PC-3 (cell line): ENCODE results near the gene SPATA33. TPM values are rescaled to one million over a fixed set of nuclear protein-coding genes. Genes with fewer than 3 reads are reported as not detected.

Experiments used
- ATAC-seq: fragments of 200-7000 bp; cut with Tn5 transposase; 2 replicates; pipeline ENCODE4 v1.9.1; 2020; ENCODE audit warnings: mild to moderate bottlenecking, moderate library complexity
- BruUV-seq: library from RNA; stranded (reverse); fragments of 400-500 nt; replicated peaks from 2 replicates; lab custom pipeline; 2021; lab: Mats Ljungman, UMichigan
- CTCF ChIA-PET: fragments of 300-600 bp; sonication (Branson Sonifier 250); formaldehyde crosslinking; loops from one replicate; lab custom pipeline; 2022; ENCODE audit warnings: antibody characterized with exemption; lab: Charles Lee
- POLR2A ChIA-PET: fragments of 300-600 bp; sonication (Branson Sonifier 250); formaldehyde crosslinking; loops from one replicate; lab custom pipeline; 2022; ENCODE audit warnings: antibody characterized with exemption; ENCODE audit not compliant: unreplicated experiment; lab: Charles Lee
- DNase-seq: peaks from one replicate; pipeline ENCODE4 v3.0.0-alpha.2; 2015
- H2AFZ ChIP-seq: fragments of 300-600 bp; sonication (generic); 2 replicates; pipeline ENCODE4 v1.6.0; 2016; ENCODE audit warnings: antibody characterized with exemption, low read length
- H3F3A ChIP-seq: fragments of 300-600 bp; sonication (generic); one replicate; pipeline ENCODE4 v1.6.0; 2017; ENCODE audit warnings: antibody characterized with exemption, low read length, control low read depth, mild to moderate bottlenecking; ENCODE audit not compliant: unreplicated experiment
- H3K27ac ChIP-seq: fragments of 300-600 bp; sonication (generic); 2 replicates; pipeline ENCODE4 v1.5.1; 2016; ENCODE audit warnings: mild to moderate bottlenecking, low read length
- H3K27me3 ChIP-seq: fragments of 300-600 bp; sonication (generic); 2 replicates; pipeline ENCODE4 v1.6.1; 2016; ENCODE audit warnings: low read length, mixed read lengths
- H3K36me3 ChIP-seq: fragments of 300-600 bp; sonication (generic); 2 replicates; pipeline ENCODE4 v1.6.1; 2016; ENCODE audit warnings: low read depth, mixed run types, low read length, mixed read lengths
- H3K4me1 ChIP-seq: fragments of 300-600 bp; sonication (generic); 2 replicates; pipeline ENCODE4 v1.5.1; 2016; ENCODE audit warnings: low read length; ENCODE audit not compliant: insufficient read depth
- H3K4me2 ChIP-seq: fragments of 300-600 bp; sonication (generic); 2 replicates; pipeline ENCODE4 v1.6.0; 2016; ENCODE audit warnings: low read length
- H3K4me3 ChIP-seq: fragments of 300-600 bp; sonication (generic); 2 replicates; pipeline ENCODE4 v1.5.1; 2016; ENCODE audit warnings: mild to moderate bottlenecking, low read length, mixed read lengths
- H3K79me2 ChIP-seq: fragments of 300-600 bp; sonication (generic); 2 replicates; pipeline ENCODE4 v1.6.1; 2017; ENCODE audit warnings: low read length, mixed read lengths
- H3K9ac ChIP-seq: fragments of 300-600 bp; sonication (generic); 2 replicates; pipeline ENCODE4 v1.6.0; 2016; ENCODE audit warnings: mild to moderate bottlenecking, low read length
- H3K9me2 ChIP-seq: fragments of 300-600 bp; sonication (generic); replicated peaks from 2 replicates; pipeline ENCODE4 v1.6.1; 2016; ENCODE audit warnings: mixed run types, low read length, mixed read lengths
- H3K9me3 ChIP-seq: fragments of 300-600 bp; sonication (generic); 2 replicates; pipeline ENCODE4 v1.6.1; 2016; ENCODE audit warnings: low read length, mixed read lengths
- H4K20me1 ChIP-seq: fragments of 300-600 bp; sonication (generic); 2 replicates; pipeline ENCODE4 v1.6.1; 2016; ENCODE audit warnings: low read length, mixed read lengths
- CTCF ChIP-seq: fragments of 300-600 bp; sonication (generic); conservative IDR thresholded peaks from 2 replicates; pipeline ENCODE4 v1.5.1; 2017; ENCODE audit warnings: antibody characterized with exemption, low read depth, mild to moderate bottlenecking, low read length
- EZH2 ChIP-seq: fragments of 300-600 bp; sonication (generic); IDR thresholded peaks from one replicate; pipeline ENCODE4 v1.6.1; 2017; ENCODE audit warnings: antibody characterized with exemption, mild to moderate bottlenecking, low read length; ENCODE audit not compliant: unreplicated experiment
- EZH2phosphoT487 ChIP-seq: fragments of 300-600 bp; sonication (generic); IDR thresholded peaks from 2 replicates; pipeline ENCODE4 v1.6.1; 2018; ENCODE audit warnings: mild to moderate bottlenecking, antibody characterized with exemption, low read length, borderline replicate concordance
- intact Hi-C: fragments of 100-400 bp; cut with micrococcal nuclease; formaldehyde crosslinking; loops from 2 replicates; pipeline ENCODE4 v1.9.0; 2023
- total RNA-seq: library from RNA; depleted of rRNA; stranded (reverse); fragments of >200 nt; gene quantifications from 2 replicates; pipeline ENCODE4 v1.2.3, GENCODE V29; 2014

SPATA33 gene
- total RNA-seq, 1 experiment from 2014 or later, result 7.9 TPM

DNA sequence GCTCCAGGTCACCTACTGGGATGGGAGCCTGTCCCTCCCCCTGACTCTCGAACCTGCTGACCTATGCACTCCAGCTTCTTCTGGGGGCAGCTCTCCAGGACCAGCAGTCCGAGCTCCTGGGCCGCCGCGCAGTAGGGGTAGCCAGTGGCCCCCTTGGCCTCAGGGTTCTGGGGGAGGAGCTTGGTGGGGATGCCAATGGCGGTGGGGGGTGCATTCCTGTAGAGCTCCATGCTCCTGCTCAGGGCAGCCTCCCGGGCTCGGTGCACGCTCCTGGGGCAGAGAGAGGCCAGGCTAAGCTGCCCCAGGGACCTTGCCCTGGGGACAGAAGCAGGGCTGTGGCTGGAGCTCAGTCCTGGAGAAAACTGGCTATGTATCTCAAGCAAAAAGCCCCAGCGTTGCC lies 51.5 kb downstream of the SPATA33 start:
- Histone ChIP-seq H3K4me2 (no peak overlapping the region), H3K27me3 (no peaks in the 10 kb centered on the region), H3K9me3 (no peaks in the 10 kb centered on the region), H3K36me3 (no peaks in the 10 kb centered on the region), H3K79me2 (peaks cover 19% of the 10 kb centered on the region), H2AFZ (no peak overlapping the region), H4K20me1 (no peaks in the 10 kb centered on the region), H3K4me3 (no peak overlapping the region), H3K9ac (no peak overlapping the region), H3K9me2 (no peaks in the 10 kb centered on the region), H3K4me1 (no peaks in the 10 kb centered on the region), H3F3A (no peaks in the 10 kb centered on the region), H3K27ac (no peak overlapping the region)
- BruUV-seq, result no TSS peak
- ChIA-PET CTCF (no interaction called here), POLR2A (interaction anchor here (0.6 kb wide), 1 partner anchor 38 kb away, joined by 5 read pairs; no protein-coding TSS in a partner anchor)
- no peak for DNase-seq
- intact Hi-C loops, result loop anchor here (10.0 kb wide), 1 partner anchor 106 kb away; the partner anchor contains the start of gene FANCA
- TF ChIP-seq EZH2phosphoT487 (no peak), CTCF (no peak), EZH2 (no peak)
- ATAC-seq, result no peak

- no TSS peak for BruUV-seq
Measured at GRCh38 chr16:89709716-89710432, 52.2 kb downstream of the SPATA33 start.

More at GRCh38 chr16:89709716-89710432, 52.2 kb downstream of the SPATA33 start:
- Histone ChIP-seq H3F3A (no peaks in the 10 kb centered on the region), H3K27ac (no peak overlapping the region), H3K9ac (no peak overlapping the region), H4K20me1 (no peaks in the 10 kb centered on the region), H3K4me3 (no peak overlapping the region), H3K4me2 (no peak overlapping the region), H3K36me3 (peaks cover 3% of the 10 kb centered on the region; the same call in 1 of the 2 replicates), H2AFZ (no peak overlapping the region), H3K4me1 (no peaks in the 10 kb centered on the region), H3K9me2 (no peaks in the 10 kb centered on the region), H3K9me3 (no peaks in the 10 kb centered on the region), H3K27me3 (no peaks in the 10 kb centered on the region), H3K79me2 (peaks cover 26% of the 10 kb centered on the region)
- TF ChIP-seq EZH2phosphoT487 (no peak), EZH2 (no peak), CTCF (no peak)
- ChIA-PET POLR2A (interaction anchor here (0.6 kb wide), 1 partner anchor 39 kb away, joined by 5 read pairs; no protein-coding TSS in a partner anchor), CTCF (no interaction called here)
- DNase-seq (no peak), ATAC-seq (no peak)
- intact Hi-C loops, result loop anchor here (10.0 kb wide), 1 partner anchor 105 kb away; the partner anchor contains the start of gene FANCA
